RWPE1 (cell line): ENCODE results near the gene CCNL1.

Experiments used
- CTCF ChIA-PET: fragments of 350-600 bp; sonication (Branson Sonifier 250); formaldehyde crosslinking; extraction: SDS; loops from one replicate; lab custom pipeline; 2021; lab: Yijun Ruan, JAX
- POLR2A ChIA-PET: fragments of 400-600 bp; formaldehyde crosslinking; extraction: SDS; loops from one replicate; lab custom pipeline; 2020; ENCODE audit warnings: antibody characterized with exemption; ENCODE audit not compliant: low non-redundant PET; lab: Yijun Ruan, JAX
- DNase-seq: peaks from one replicate; pipeline ENCODE4 v3.0.0; 2012; ENCODE audit warnings: low spot score
- H3K27ac ChIP-seq: fragments of 450-650 bp; 2 replicates; pipeline ENCODE4 v1.5.1; 2017
- TF ChIP-seq, protein P1 (sequence below): fragments of 450-650 bp; conservative IDR thresholded peaks from 2 replicates; pipeline ENCODE4 v1.5.1; 2017; ENCODE audit warnings: low read depth, mild to moderate bottlenecking

Gene CCNL1

DNA sequence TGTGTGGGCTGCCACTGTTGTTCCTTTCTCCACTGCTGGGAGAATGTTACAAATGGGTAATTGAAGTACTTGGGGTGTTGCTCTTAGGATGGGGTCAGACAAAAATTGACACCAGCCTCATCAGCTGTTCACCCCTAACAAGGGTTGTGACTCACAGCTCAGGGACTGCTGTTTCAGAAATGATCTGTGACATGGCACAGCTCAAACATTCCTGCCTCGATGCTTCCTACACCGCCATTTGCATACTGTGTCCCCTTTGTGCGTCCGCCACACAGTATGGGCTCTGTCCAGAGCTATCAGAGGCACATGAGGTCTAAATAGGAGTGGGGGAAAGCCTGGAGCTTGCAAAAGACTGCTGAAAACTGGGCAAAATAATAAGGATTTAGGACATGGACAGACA, 43.9 kb downstream of the CCNL1 start:
- ChIA-PET POLR2A (no interaction called here), CTCF (interaction anchor here (0.7 to 1.9 kb wide), 3 partner anchors 11 to 40 kb away, joined by 3 to 7 read pairs (median 3); no protein-coding TSS in a partner anchor)
- DNase-seq: no peak
- TF ChIP-seq, protein P1, sequence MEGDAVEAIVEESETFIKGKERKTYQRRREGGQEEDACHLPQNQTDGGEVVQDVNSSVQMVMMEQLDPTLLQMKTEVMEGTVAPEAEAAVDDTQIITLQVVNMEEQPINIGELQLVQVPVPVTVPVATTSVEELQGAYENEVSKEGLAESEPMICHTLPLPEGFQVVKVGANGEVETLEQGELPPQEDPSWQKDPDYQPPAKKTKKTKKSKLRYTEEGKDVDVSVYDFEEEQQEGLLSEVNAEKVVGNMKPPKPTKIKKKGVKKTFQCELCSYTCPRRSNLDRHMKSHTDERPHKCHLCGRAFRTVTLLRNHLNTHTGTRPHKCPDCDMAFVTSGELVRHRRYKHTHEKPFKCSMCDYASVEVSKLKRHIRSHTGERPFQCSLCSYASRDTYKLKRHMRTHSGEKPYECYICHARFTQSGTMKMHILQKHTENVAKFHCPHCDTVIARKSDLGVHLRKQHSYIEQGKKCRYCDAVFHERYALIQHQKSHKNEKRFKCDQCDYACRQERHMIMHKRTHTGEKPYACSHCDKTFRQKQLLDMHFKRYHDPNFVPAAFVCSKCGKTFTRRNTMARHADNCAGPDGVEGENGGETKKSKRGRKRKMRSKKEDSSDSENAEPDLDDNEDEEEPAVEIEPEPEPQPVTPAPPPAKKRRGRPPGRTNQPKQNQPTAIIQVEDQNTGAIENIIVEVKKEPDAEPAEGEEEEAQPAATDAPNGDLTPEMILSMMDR: no peak
- H3K27ac ChIP-seq: no peak overlapping the region

DNA sequence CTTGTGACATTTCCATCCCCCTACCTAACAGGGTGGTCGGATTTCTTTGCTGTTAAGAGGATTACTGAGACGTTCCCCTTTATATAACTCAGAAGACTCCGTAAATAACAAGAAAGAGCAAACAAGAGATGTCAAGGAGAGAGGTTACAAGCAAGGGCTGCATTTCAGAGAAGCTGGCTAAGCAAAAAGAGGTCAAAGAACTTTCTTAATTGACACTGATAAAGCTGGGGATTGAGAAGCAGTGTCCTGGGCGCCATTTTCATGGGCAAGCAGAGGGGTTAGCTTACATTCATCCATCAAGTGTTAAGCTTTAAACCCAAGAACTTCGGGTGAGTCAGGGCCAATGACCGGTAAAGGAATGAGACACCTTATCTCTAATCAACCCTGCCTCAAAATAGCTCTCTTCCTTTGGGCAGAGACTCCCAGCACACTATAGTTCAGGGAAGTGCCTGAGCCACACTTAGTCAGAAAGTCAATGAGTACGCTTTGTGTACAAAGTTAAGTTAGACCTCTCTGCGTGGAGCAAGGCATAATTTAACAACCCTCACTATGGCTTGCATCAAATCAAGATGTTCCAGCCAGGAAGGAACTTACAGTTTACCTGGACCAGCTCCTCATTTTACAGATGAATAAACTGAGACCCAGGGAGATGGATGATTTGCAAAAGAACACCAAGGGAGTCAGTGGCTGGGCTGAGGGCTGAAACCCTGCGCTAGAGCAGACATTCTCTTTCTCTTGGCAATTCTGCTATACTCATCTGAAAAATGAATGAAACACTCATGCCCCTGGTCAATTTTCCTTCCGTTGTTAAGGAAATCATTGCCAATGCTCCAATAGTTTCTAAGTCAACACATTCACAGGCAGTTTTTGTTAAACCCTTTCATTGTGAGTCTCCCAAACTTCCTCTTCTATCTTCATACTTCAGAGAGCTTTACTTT, 44.6 kb downstream of the CCNL1 start:
- POLR2A ChIA-PET: no interaction called here
- CTCF ChIA-PET: interaction anchor here (1.0 kb wide), 2 partner anchors 10 to 261 kb away, joined by 3 to 6 read pairs; no protein-coding TSS in a partner anchor
- no peak overlapping the region for H3K27ac ChIP-seq
- TF ChIP-seq, protein P1: no peak
- no peak for DNase-seq

DNA sequence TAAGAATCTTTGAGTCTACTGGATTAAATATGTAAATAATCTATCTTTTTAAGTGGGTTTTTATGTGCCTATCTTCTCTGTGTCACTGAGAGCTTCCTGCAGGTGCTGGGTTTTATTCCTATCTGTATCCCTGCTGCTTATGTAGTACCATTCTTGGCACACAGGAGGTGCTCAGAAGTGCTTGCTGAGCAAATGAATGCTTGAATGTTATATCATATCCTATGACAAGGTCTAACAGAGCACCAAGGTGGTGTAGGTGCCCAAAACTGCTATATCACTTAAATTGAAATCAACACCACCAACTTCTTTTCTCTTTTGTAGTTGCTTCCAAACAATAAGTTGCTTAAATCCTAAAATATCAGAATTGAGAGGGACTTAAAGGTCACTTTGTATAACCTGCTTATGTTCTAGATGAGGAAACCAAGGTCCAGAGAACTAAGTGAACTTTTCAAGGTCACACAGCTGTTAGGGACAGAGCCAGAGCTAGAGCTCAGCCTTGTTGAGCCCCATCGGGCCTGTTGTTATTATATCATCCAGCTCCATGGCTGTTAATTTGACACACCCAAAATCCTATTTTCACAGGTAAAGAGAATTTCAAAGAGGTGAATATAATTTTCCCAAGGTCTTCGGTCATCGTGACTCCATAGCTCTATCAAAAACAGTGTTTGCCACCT, 46.0 kb downstream of the CCNL1 start:
- ChIA-PET CTCF (no interaction called here), POLR2A (no interaction called here)
- no peak for DNase-seq
- no peak overlapping the region for H3K27ac ChIP-seq
- TF ChIP-seq, protein P1: no peak

DNA sequence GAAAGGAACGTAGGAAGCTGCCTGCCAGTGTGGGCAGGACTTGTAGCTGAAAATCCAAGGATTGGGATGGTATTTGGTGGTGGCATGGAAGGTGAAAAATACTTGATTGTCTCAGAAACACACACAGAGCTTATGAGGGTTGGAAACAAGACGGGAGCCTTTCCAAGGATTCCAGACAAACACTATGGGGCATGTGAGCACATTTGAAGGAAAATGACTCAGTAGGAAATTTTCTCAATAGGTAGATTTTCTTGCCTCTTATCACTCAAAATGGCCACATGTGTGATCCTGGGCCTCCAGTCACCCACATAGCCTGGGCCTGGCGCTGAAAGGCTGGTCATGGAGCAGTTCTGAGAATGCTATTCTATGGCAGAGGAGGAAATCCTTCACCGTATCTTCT, 47.4 kb downstream of the CCNL1 start:
- no peak overlapping the region for H3K27ac ChIP-seq
- DNase-seq: no peak
- POLR2A ChIA-PET: no interaction called here
- CTCF ChIA-PET: no interaction called here
- TF ChIP-seq, protein P1: no peak

DNA sequence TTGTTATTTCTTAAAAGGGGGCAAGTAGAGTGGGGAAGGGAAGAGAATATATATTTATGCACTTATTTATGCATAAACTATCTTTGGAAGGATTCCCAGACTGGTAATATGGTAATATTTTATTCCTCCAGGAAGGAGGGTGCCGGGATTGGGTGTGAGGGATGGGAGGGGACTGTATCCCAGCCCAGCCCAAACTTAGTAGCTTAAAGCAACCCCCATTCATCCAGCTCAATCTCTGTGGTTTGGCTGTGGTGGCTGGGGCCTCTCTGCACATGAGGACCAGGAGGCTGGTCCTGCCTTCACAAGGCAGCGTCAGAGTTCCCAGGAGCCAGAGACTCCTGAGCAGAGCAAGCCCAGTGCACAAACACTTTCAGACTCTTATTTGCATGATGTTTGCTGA, 48.4 kb downstream of the CCNL1 start:
- TF ChIP-seq, protein P1: no peak
- CTCF ChIA-PET: no interaction called here
- POLR2A ChIA-PET: no interaction called here
- no peak for DNase-seq
- H3K27ac ChIP-seq: no peak overlapping the region

DNA sequence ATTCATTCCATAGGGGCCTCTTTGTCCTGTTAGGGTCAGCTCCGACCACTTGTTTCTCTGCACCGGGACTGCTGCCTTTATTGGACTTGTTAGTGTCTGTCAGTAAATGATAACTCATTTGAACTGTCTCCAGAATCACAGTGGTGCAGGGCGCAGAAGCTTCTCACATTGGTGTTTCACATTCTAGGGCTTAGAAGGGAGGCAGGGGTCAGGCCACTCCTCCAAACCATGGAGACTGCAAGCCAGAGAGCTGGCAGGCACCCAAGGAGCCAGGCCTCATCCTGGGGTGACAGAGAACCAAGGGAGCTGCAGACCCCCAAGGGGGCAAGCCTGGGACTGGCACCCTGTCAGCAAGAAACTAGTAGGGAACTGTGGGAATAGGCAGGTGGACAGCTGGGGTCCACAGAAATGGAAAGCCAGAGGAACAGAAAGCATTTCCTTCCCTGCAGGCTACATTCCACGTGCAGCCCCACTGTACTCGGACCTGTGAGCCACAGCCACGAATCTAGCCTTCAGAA, 49.1 kb downstream of the CCNL1 start:
- ChIA-PET CTCF (no interaction called here), POLR2A (no interaction called here)
- no peak overlapping the region for H3K27ac ChIP-seq
- TF ChIP-seq, protein P1: no peak
- no peak for DNase-seq
